ENCODE measurements around the gene GOLGA6L4. TPM values are rescaled to one million over a fixed set of nuclear protein-coding genes. Genes with fewer than 3 reads are reported as not detected.
"Not testable (repeated sequence)": the region's sequence is repeated elsewhere in the genome, so short reads cannot be mapped to it uniquely, and the experiment has no call there.

GOLGA6L4 gene, protein sequence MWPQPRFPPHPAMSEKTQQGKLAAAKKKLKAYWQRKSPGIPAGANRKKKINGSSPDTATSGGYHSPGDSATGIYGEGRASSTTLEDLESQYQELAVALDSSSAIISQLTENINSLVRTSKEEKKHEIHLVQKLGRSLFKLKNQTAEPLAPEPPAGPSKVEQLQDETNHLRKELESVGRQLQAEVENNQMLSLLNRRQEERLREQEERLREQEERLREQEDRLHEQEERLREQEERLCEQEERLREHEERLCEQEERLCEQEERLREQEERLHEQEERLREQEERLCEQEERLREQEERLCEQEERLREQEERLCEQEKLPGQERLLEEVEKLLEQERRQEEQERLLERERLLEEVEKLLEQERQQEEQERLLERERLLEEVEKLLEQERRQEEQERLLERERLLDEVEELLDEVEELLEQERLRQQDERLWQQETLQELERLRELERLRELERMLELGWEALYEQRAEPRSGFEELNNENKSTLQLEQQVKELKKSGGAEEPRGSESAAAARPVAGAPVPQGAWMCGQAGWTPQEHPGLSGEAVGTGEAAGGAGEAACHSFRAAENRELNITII
- total RNA-seq = 0.60 and 0.92 TPM in 2 replicates

DNA sequence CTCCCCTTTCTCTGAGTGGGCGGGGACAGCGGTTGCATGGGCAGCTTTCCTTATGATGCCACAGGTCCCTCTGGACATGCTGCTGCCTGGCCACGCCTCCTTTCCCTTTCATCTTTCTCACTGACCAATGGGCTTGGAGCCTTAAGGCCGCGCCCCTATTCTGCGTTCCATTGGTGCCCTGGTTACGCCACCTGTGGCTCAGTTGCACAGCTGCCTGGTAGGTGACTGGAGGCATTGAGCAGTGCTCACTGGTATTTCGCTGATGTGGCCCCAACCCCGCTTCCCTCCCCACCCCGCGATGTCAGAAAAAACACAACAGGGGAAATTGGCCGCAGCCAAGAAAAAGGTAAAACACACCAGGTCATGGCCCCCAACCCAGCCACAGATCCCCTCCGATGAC is at the start of gene GOLGA6L4:
GOLGA6L4 (plus strand) TSS at position 201 of the 400 bp plus-strand sequence; CDS start at position 263, 62 bp downstream.
- not testable (repeated sequence) for DNase-seq (ENCODE audit: low read depth, low spot score)

DNA sequence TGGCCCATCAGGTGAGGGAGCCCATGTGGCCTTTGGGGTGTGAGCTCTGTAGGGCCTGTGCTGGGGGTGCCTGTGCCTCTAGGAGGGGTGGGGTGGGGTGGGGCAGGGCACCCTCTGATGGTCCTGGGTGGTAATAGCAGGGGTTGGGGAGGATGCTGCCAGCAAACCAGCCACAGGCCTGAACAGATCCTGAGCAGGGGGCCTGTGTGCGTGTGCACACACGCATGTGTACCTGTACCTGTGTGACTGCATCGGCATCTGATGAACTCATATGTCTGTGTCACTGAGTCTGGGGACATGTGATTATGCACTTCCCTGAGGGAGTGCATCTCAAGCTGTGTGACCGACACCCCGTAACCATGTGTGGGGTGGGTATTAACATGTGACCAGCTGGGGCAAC is 42.6 kb upstream of the GOLGA6L4 start:
- not testable (repeated sequence) for DNase-seq (ENCODE audit: low read depth, low spot score)

DNA sequence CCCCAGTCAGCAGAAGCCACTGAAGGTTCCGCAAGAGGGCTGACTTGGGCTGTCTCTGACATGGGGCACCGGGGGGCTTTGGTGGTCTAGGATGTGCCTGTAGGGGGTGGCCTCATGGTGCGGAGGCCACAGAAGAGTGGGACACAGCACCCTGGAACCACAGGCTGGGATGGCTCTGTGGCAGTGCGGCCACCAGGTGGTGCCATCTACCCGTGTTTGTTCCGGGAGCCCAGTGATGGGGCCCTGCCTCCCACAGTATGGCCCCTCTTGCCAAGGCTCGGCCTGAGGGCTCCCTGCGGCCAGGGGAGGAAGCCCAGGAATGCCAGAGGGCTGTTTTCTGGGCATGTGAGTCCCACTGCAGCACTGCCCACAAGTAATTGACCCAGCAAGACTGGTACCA is 40.0 kb upstream of the GOLGA6L4 start:
- DNase-seq (ENCODE audit: low read depth, low spot score) = not testable (repeated sequence)

DNA sequence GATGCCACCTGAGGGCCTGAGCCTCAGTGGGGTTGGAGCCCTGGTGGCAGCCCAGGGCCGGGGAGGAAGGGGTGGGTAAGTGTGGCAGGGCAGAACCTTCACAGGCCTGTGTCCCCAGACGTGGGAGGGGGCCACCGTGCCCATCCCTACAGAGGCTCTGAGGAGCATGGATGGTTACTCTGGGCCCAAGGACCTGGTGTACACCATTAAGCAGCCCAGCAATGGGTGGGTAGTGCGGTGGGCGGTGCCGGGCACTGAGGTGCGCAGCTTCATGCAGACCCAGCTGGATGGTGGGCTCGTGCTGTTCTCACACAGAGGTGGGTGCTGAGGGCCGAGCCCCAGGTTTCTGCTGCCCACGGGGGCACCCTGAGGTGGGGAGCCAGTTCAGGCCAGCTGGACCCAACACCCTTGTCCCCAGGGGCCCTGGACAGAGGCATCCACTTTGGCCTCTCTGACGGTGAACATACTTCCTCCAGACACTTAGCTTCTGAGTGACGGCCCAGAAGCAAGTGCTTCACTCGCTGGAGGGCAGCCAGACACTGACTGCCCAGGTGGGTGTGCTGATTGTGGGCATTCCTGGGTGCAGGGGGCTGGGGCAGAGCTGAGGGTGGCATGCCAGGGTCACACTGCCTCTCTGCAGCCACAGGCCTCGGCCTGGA is 38.9 kb upstream of the GOLGA6L4 start:
- not testable (repeated sequence) for DNase-seq (ENCODE audit: low read depth, low spot score)

DNA sequence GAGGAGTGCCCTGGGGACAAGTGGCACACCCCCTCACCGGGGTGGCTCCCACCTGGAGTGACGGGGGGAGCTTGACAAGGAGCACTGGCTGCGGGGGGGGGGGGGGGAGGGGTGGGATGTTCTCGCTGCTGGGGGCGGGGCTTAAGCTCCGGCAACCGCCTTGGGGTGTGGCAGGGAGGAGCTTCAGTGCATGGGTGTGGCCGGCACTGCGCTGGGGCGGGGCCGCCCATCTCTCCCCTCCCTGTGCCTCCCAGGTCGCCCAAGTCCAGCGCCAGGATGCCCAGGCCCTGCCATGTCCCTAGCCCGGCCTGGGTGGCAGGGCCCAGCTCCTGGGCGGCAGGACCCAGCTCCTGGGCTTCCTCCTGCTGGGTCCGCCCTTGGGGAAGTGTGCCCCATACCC is 35.7 kb upstream of the GOLGA6L4 start:
- DNase-seq (ENCODE audit: low read depth, low spot score) = not testable (repeated sequence)

DNA sequence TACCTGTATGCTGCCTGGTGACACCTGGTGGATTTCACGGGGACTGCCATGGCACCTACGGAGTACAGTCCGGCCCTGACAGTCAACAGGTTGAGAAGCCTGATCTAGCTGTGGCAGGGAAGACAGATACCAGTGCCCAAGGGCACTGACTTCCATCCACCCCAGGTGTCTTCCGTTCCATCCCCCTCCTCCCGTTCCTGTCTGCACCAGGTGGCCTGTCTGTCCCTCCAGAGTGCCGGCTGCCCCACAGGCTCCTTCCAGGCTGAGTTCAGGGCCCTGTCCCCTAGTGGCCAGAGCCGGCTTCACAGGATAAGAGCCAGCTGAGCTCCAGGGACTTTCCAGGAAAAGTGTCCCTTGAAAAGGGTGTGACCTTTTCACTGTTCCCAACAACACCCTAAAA is 10.9 kb downstream of the GOLGA6L4 start:
- not testable (repeated sequence) for DNase-seq (ENCODE audit: low read depth, low spot score)

All from pulmonary artery endothelial cell (primary cell).